Measurements from ENCODE around the gene WNT2B. TPM values are rescaled to one million over a fixed set of nuclear protein-coding genes. Genes with fewer than 3 reads are reported as not detected.
A peak's percentile ranks its signal among the peaks of the same experiment; 100 is the strongest.

Gene WNT2B
- total and polyA plus RNA-seq, 9 of the 15 experiments (the other 6 are each of a cell fraction or from before 2014, with no cell fraction given), result 0.02 to 0.06 (median 0.04) TPM; not detected in 3

DNA sequence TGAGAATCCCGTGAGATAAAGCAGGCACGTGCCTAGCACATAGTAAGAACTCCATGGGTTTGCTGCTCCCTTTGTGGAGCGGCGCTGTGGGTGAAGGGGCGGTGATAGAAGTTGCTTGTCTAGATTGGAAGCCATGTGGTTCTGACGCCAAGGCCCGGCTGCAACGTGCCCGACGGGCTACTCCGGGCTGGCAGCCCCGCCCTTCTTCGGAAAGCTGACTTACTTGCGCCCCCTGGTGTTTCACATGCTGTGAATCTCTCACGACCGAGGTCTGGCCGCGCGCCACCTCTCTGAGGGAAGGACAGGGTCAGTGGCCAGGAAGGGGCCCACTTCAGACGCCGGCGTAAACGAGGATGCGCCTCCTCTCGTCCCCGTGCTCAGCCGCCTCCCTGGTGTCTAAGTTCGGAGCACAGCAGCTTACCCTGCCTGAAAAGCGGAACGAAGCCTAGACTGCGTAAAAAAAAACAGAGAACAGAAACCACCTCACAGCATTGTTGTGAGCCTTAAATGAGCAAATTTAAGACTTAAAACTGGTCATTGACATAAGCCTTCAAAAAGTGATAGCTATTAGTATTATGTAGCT, 42.6 kb upstream of the WNT2B start (continued):
- no peak; a peak in 1 of 4 replicates for TF ChIP-seq KDM4B (IDR thresholded peaks at IDR 0.05; ENCODE audit: borderline replicate concordance in 2 of 2, low read depth in 1 of 2)
- TF ChIP-seq, protein P1, sequence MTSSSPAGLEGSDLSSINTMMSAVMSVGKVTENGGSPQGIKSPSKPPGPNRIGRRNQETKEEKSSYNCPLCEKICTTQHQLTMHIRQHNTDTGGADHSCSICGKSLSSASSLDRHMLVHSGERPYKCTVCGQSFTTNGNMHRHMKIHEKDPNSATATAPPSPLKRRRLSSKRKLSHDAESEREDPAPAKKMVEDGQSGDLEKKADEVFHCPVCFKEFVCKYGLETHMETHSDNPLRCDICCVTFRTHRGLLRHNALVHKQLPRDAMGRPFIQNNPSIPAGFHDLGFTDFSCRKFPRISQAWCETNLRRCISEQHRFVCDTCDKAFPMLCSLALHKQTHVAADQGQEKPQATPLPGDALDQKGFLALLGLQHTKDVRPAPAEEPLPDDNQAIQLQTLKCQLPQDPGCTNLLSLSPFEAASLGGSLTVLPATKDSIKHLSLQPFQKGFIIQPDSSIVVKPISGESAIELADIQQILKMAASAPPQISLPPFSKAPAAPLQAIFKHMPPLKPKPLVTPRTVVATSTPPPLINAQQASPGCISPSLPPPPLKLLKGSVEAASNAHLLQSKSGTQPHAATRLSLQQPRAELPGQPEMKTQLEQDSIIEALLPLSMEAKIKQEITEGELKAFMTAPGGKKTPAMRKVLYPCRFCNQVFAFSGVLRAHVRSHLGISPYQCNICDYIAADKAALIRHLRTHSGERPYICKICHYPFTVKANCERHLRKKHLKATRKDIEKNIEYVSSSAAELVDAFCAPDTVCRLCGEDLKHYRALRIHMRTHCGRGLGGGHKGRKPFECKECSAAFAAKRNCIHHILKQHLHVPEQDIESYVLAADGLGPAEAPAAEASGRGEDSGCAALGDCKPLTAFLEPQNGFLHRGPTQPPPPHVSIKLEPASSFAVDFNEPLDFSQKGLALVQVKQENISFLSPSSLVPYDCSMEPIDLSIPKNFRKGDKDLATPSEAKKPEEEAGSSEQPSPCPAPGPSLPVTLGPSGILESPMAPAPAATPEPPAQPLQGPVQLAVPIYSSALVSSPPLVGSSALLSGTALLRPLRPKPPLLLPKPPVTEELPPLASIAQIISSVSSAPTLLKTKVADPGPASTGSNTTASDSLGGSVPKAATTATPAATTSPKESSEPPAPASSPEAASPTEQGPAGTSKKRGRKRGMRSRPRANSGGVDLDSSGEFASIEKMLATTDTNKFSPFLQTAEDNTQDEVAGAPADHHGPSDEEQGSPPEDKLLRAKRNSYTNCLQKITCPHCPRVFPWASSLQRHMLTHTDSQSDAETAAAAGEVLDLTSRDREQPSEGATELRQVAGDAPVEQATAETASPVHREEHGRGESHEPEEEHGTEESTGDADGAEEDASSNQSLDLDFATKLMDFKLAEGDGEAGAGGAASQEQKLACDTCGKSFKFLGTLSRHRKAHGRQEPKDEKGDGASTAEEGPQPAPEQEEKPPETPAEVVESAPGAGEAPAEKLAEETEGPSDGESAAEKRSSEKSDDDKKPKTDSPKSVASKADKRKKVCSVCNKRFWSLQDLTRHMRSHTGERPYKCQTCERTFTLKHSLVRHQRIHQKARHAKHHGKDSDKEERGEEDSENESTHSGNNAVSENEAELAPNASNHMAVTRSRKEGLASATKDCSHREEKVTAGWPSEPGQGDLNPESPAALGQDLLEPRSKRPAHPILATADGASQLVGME (CRISPR knock-in tag; IDR thresholded peaks at IDR 0.05), result no peak; the same call in 1 of the 2 replicates
- TF ChIP-seq IFI16 (CRISPR knock-in tag; IDR thresholded peaks at IDR 0.05), result no peak
- no peak for TF ChIP-seq TAF7 (tag; IDR thresholded peaks at IDR 0.05)
- TF ChIP-seq HDAC2 (IDR thresholded peaks at IDR 0.05), result peak; percentile 70; the same call in 1 of the 2 replicates
- TF ChIP-seq ESRRB (CRISPR knock-in tag; IDR thresholded peaks at IDR 0.05; ENCODE audit: borderline replicate concordance), result no peak
- TF ChIP-seq, protein P2, sequence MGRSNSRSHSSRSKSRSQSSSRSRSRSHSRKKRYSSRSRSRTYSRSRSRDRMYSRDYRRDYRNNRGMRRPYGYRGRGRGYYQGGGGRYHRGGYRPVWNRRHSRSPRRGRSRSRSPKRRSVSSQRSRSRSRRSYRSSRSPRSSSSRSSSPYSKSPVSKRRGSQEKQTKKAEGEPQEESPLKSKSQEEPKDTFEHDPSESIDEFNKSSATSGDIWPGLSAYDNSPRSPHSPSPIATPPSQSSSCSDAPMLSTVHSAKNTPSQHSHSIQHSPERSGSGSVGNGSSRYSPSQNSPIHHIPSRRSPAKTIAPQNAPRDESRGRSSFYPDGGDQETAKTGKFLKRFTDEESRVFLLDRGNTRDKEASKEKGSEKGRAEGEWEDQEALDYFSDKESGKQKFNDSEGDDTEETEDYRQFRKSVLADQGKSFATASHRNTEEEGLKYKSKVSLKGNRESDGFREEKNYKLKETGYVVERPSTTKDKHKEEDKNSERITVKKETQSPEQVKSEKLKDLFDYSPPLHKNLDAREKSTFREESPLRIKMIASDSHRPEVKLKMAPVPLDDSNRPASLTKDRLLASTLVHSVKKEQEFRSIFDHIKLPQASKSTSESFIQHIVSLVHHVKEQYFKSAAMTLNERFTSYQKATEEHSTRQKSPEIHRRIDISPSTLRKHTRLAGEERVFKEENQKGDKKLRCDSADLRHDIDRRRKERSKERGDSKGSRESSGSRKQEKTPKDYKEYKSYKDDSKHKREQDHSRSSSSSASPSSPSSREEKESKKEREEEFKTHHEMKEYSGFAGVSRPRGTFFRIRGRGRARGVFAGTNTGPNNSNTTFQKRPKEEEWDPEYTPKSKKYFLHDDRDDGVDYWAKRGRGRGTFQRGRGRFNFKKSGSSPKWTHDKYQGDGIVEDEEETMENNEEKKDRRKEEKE (IDR thresholded peaks at IDR 0.05; ENCODE audit: borderline replicate concordance in 1 of 2, control insufficient read depth in 1 of 2, low read depth in 2 of 2, low read length in 1 of 2), result no peak
- no peak for TF ChIP-seq SMARCC2 (IDR thresholded peaks at IDR 0.05; ENCODE audit: low read depth)
- no peak for TF ChIP-seq KDM5B (IDR thresholded peaks at IDR 0.05; ENCODE audit: insufficient replicate concordance, low read depth, low read length)
- TF ChIP-seq ZNF224 (CRISPR knock-in tag; IDR thresholded peaks at IDR 0.05), result 0 out of 2 replicates have a peak, but pooled peaks have one; percentile 77
- TF ChIP-seq HNRNPLL (IDR thresholded peaks at IDR 0.05; ENCODE audit: low read depth, low read length, poor library complexity, severe bottlenecking), result peak; percentile 59
- TF ChIP-seq ILF3 (IDR thresholded peaks at IDR 0.05; ENCODE audit: borderline replicate concordance), result no peak
- TF ChIP-seq SAFB (IDR thresholded peaks at IDR 0.05; ENCODE audit: borderline replicate concordance, low read depth, low read length), result no peak
- TF ChIP-seq, protein P3, sequence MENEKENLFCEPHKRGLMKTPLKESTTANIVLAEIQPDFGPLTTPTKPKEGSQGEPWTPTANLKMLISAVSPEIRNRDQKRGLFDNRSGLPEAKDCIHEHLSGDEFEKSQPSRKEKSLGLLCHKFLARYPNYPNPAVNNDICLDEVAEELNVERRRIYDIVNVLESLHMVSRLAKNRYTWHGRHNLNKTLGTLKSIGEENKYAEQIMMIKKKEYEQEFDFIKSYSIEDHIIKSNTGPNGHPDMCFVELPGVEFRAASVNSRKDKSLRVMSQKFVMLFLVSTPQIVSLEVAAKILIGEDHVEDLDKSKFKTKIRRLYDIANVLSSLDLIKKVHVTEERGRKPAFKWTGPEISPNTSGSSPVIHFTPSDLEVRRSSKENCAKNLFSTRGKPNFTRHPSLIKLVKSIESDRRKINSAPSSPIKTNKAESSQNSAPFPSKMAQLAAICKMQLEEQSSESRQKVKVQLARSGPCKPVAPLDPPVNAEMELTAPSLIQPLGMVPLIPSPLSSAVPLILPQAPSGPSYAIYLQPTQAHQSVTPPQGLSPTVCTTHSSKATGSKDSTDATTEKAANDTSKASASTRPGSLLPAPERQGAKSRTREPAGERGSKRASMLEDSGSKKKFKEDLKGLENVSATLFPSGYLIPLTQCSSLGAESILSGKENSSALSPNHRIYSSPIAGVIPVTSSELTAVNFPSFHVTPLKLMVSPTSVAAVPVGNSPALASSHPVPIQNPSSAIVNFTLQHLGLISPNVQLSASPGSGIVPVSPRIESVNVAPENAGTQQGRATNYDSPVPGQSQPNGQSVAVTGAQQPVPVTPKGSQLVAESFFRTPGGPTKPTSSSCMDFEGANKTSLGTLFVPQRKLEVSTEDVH (IDR thresholded peaks at IDR 0.05; ENCODE audit: low read depth, partially characterized antibody), result no peak
- TF ChIP-seq PTBP1 (IDR thresholded peaks at IDR 0.05; ENCODE audit: low read depth, low read length), result no peak

All from K562 (cell line).